Neuronal stem cell (in vitro differentiated cells): ENCODE results near the gene SPAG8.

Experiments used
- DNase-seq: peaks from one replicate; pipeline ENCODE4 v3.0.0-alpha.2; 2013; ENCODE audit warnings: low spot score
- H2AFZ ChIP-seq: one replicate; pipeline ENCODE4 v1.6.1; 2013; ENCODE audit warnings: mild to moderate bottlenecking, low read length, inconsistent platforms
- H2AK5ac ChIP-seq: 2 replicates; pipeline ENCODE4 v1.6.1; 2013; ENCODE audit warnings: low read depth, mild to moderate bottlenecking, inconsistent platforms, low read length, moderate library complexity, mixed read lengths
- H2BK120ac ChIP-seq: 2 replicates; pipeline ENCODE4 v1.6.1; 2013; ENCODE audit warnings: low read depth, mild to moderate bottlenecking, inconsistent platforms, low read length, moderate library complexity, mixed read lengths
- H2BK12ac ChIP-seq: one replicate; pipeline ENCODE4 v1.6.1; 2013; ENCODE audit warnings: low read length, inconsistent platforms
- H2BK15ac ChIP-seq: 2 replicates; pipeline ENCODE4 v1.6.1; 2013; ENCODE audit warnings: mild to moderate bottlenecking, low read length, inconsistent platforms, mixed read lengths
- H2BK5ac ChIP-seq: one replicate; pipeline ENCODE4 v1.6.1; 2013; ENCODE audit warnings: inconsistent platforms, mild to moderate bottlenecking, low read length, moderate library complexity
- H3K14ac ChIP-seq: one replicate; pipeline ENCODE4 v1.6.1; 2013; ENCODE audit warnings: low read length, inconsistent platforms
- H3K18ac ChIP-seq: 2 replicates; pipeline ENCODE4 v1.6.1; 2013; ENCODE audit warnings: low read length, inconsistent platforms
- H3K23ac ChIP-seq: 2 replicates; pipeline ENCODE4 v1.6.1; 2013; ENCODE audit warnings: low read depth, mild to moderate bottlenecking, mixed read lengths, low read length, inconsistent platforms; ENCODE audit not compliant: poor library complexity
- H3K27ac ChIP-seq: replicated peaks from 3 replicates; pipeline ENCODE4 v1.5.1; 2013; ENCODE audit warnings: low read length, inconsistent platforms
- H3K27me3 ChIP-seq, 3 experiments: 2 replicates each; pipeline ENCODE4 v1.6.1; 2013; ENCODE audit warnings: low read length in 3 of 3, mild to moderate bottlenecking in 2 of 3, inconsistent platforms in 1 of 3, low read depth in 1 of 3, mixed read lengths in 1 of 3, moderate library complexity in 1 of 3; ENCODE audit not compliant: control insufficient read depth in 3 of 3, insufficient read depth in 3 of 3
- H3K36me3 ChIP-seq, 2 donors: replicated peaks in 1 of 2; 2 replicates each; pipeline ENCODE4 v1.6.1; 2013; ENCODE audit warnings: low read length in 2 of 2; ENCODE audit not compliant: control insufficient read depth in 2 of 2, insufficient read depth in 2 of 2
- H3K4ac ChIP-seq: 2 replicates; pipeline ENCODE4 v1.6.1; 2013; ENCODE audit warnings: inconsistent platforms, mild to moderate bottlenecking, low read length, moderate library complexity
- H3K4me1 ChIP-seq, 2 donors: 1 replicate in 1 of 2; 2 replicates in 1 of 2; pipeline ENCODE4 v1.6.1; 2013; ENCODE audit warnings: low read length in 2 of 2, low read depth in 1 of 2; ENCODE audit not compliant: control insufficient read depth in 2 of 2, insufficient read depth in 1 of 2
- H3K4me2 ChIP-seq: one replicate; pipeline ENCODE4 v1.6.1; 2013; ENCODE audit warnings: mild to moderate bottlenecking, low read length, inconsistent platforms; ENCODE audit not compliant: insufficient read depth, poor library complexity, severe bottlenecking
- H3K4me3 ChIP-seq, 2 donors: 2 replicates each; pipeline ENCODE4 v1.5.1; 2013; ENCODE audit warnings: low read length in 2 of 2, mild to moderate bottlenecking in 2 of 2, inconsistent platforms in 1 of 2, moderate library complexity in 1 of 2
- H3K79me1 ChIP-seq: one replicate; pipeline ENCODE4 v1.6.1; 2013; ENCODE audit warnings: low read depth, mild to moderate bottlenecking, inconsistent platforms, low read length, moderate library complexity
- H3K9ac ChIP-seq: one replicate; pipeline ENCODE4 v1.6.1; 2013; ENCODE audit warnings: mild to moderate bottlenecking, low read depth, low read length, inconsistent platforms; ENCODE audit not compliant: poor library complexity
- H3K9me3 ChIP-seq, 2 donors: replicated peaks in 1 of 2; 2 replicates each; pipeline versions ENCODE3 to v1.6.1; 2013; ENCODE audit warnings: low read length in 2 of 2, mild to moderate bottlenecking in 2 of 2, inconsistent platforms in 1 of 2, low read depth in 1 of 2, mixed read lengths in 1 of 2, moderate library complexity in 1 of 2; ENCODE audit not compliant: control insufficient read depth in 2 of 2, insufficient read depth in 1 of 2
- H4K8ac ChIP-seq: one replicate; pipeline ENCODE4 v1.6.1; 2013; ENCODE audit warnings: low read depth, mild to moderate bottlenecking, inconsistent platforms, low read length, moderate library complexity
- H4K91ac ChIP-seq: one replicate; pipeline ENCODE4 v1.6.1; 2013; ENCODE audit warnings: low read length, low read depth, mild to moderate bottlenecking, inconsistent platforms; ENCODE audit not compliant: poor library complexity
- WGBS, 2 donors: extraction: QIAGEN DNeasy Blood & Tissue Kit; methylation state at CpG; one replicate each; pipeline ENCODE4 v1.1.7; 2013; ENCODE audit warnings: missing lambda C conversion rate in 2 of 2, mixed read lengths in 1 of 2; ENCODE audit not compliant: insufficient read length in 2 of 2, insufficient replicate concordance in 1 of 2; ENCODE audit errors: extremely low coverage in 2 of 2; 5-methylcytosine and 5-hydroxymethylcytosine counted together

SPAG8 gene

DNA sequence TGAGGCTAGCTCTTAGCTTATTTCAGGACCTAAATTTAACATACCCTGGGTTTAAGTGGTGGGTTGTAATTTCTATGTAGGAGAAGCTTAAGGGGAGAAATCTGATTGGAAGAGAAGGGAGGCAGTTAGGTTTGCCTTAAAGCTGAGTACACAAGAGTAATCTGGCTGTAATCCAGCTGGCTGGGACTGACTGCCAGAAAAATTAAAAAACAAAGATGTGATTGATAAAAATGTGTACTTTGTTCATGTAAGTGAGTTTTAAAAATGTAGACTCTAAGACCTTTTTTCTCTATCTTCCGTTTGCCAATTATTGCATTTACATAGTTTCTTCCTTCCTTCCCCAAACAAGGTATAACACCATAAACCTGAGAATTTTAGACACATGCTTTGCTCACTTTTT lies 40.5 kb downstream of the SPAG8 start:
- no peak overlapping the region for H2AFZ ChIP-seq
- no peak overlapping the region for H3K4ac ChIP-seq
- H2BK120ac ChIP-seq, result no peak overlapping the region
- H4K8ac ChIP-seq, result no peak overlapping the region
- H3K4me3 ChIP-seq, result no peak overlapping the region
- peaks cover 3% of the 10 kb centered on the region for H3K79me1 ChIP-seq
- no peak overlapping the region for H2AK5ac ChIP-seq
- no peaks in the 10 kb centered on the region for H3K9me3 ChIP-seq
- H2BK12ac ChIP-seq, result no peak overlapping the region
- H2BK15ac ChIP-seq, result no peak overlapping the region
- peaks cover 0 to 8% (median 0%) of the 10 kb centered on the region in 3 experiments for H3K27me3 ChIP-seq
- DNase-seq, result no peak
- no peak overlapping the region for H3K23ac ChIP-seq
- H3K27ac ChIP-seq, result no peak overlapping the region
- no peak overlapping the region for H4K91ac ChIP-seq
- no peak overlapping the region for H3K9ac ChIP-seq
- no peak overlapping the region for H3K18ac ChIP-seq
- WGBS, 2 donors, result no CpG with 5 or more reads among the region's 1 CpG
- H2BK5ac ChIP-seq, result no peak overlapping the region
- peaks cover 10 to 15% of the 10 kb centered on the region in 2 donors for H3K4me1 ChIP-seq
- no peak overlapping the region for H3K4me2 ChIP-seq
- H3K14ac ChIP-seq, result no peak overlapping the region
- peaks cover 0 to 2% of the 10 kb centered on the region in 2 donors for H3K36me3 ChIP-seq

DNA sequence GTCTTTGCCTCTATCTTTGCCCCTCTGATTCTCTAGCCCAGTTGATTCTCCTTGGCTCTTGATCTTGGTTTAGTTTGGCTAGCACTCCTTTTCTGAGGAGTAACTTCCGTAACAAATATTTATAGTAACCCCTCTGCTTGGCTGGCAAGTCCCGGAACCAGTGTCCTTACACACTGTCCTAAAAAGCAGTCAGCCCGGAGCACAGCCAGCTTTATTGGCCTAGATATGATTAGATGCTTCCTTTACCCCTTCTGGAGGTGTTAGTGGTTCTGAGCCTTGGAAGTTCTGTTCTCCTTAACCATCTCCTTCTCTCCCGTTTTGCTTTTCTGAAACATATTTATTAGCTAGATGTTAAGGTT lies 41.0 kb downstream of the SPAG8 start:
- DNase-seq, result no peak
- Histone ChIP-seq H2BK120ac (no peak overlapping the region), H3K9ac (no peak overlapping the region), H3K36me3 (peaks cover 0 to 2% of the 10 kb centered on the region in 2 donors), H3K27me3 (peaks cover 0 to 8% (median 0%) of the 10 kb centered on the region in 3 experiments), H2BK5ac (no peak overlapping the region), H4K91ac (no peak overlapping the region), H3K18ac (no peak overlapping the region), H3K79me1 (peaks cover 3% of the 10 kb centered on the region), H2AK5ac (no peak overlapping the region), H2AFZ (no peak overlapping the region), H3K4me3 (no peak overlapping the region), H2BK12ac (no peak overlapping the region), H3K23ac (no peak overlapping the region), H3K14ac (no peak overlapping the region), H4K8ac (no peak overlapping the region), H2BK15ac (no peak overlapping the region), H3K27ac (no peak overlapping the region), H3K9me3 (no peaks in the 10 kb centered on the region), H3K4me1 (peaks cover 8 to 13% of the 10 kb centered on the region in 2 donors), H3K4me2 (no peak overlapping the region), H3K4ac (no peak overlapping the region)
- no CpG with 5 or more reads among the region's 4 CpGs for WGBS, 2 donors

DNA sequence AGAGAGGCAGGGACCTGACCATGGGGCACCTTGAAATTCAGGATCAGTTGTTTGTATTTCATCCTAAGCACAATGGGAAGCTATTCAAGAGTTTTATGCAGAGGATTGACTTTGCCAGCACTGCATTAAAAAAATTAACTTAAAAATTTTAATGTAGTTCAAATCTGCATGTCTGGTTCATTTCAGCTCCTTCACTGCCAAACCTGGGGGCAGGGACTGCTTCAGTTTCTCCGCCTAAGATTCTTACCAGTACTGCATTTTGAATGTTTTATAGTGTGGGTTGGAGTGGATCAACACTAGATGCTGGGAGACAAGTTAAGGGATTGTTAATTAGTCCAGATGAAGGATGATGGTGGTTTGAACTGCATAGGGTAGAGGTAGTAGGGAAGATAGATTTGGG lies 42.3 kb downstream of the SPAG8 start:
- no peak overlapping the region for H2BK12ac ChIP-seq
- no peaks in the 10 kb centered on the region for H3K9me3 ChIP-seq
- no peak overlapping the region for H4K8ac ChIP-seq
- no peak overlapping the region for H3K9ac ChIP-seq
- H3K4ac ChIP-seq, result no peak overlapping the region
- H2AK5ac ChIP-seq, result no peak overlapping the region
- no peak overlapping the region for H3K4me2 ChIP-seq
- H3K36me3 ChIP-seq, result peaks cover 0 to 2% of the 10 kb centered on the region in 2 donors
- WGBS, 2 donors, result no CpG with 5 or more reads among the region's 1 CpG
- no peak overlapping the region for H3K4me3 ChIP-seq
- no peak overlapping the region for H3K18ac ChIP-seq
- no peak overlapping the region for H4K91ac ChIP-seq
- no peak overlapping the region for H2BK15ac ChIP-seq
- no peak overlapping the region for H2BK5ac ChIP-seq
- no peak overlapping the region for H3K23ac ChIP-seq
- DNase-seq, result no peak
- H3K79me1 ChIP-seq, result peaks cover 3% of the 10 kb centered on the region
- H2BK120ac ChIP-seq, result no peak overlapping the region
- H3K27ac ChIP-seq, result no peak overlapping the region
- H3K27me3 ChIP-seq, result peaks cover 0 to 8% (median 0%) of the 10 kb centered on the region in 3 experiments
- no peak overlapping the region for H2AFZ ChIP-seq
- H3K14ac ChIP-seq, result no peak overlapping the region
- no peaks in the 10 kb centered on the region for H3K4me1 ChIP-seq

GRCh38 chr9:35767458-35767857 lies 44.6 kb downstream of the SPAG8 start:
- DNase-seq, result no peak
- H3K27me3 ChIP-seq, result peaks cover 0 to 8% (median 0%) of the 10 kb centered on the region in 3 experiments
- H3K36me3 ChIP-seq, result peaks cover 0 to 2% of the 10 kb centered on the region in 2 donors
- H3K9me3 ChIP-seq, result no peaks in the 10 kb centered on the region
- no peak overlapping the region for H2AFZ ChIP-seq
- WGBS, 2 donors, result no CpG with 5 or more reads among the region's 1 CpG
- H3K23ac ChIP-seq, result no peak overlapping the region
- no peak overlapping the region for H3K9ac ChIP-seq
- no peak overlapping the region for H3K27ac ChIP-seq
- H3K14ac ChIP-seq, result no peak overlapping the region
- no peak overlapping the region for H3K4me2 ChIP-seq
- H3K4me1 ChIP-seq, result no peaks in the 10 kb centered on the region
- no peak overlapping the region for H4K8ac ChIP-seq
- H2BK12ac ChIP-seq, result no peak overlapping the region
- no peak overlapping the region for H2BK5ac ChIP-seq
- peaks cover 3% of the 10 kb centered on the region for H3K79me1 ChIP-seq
- no peak overlapping the region for H2BK15ac ChIP-seq
- H3K4ac ChIP-seq, result no peak overlapping the region
- no peak overlapping the region for H4K91ac ChIP-seq
- H3K18ac ChIP-seq, result no peak overlapping the region
- H2AK5ac ChIP-seq, result no peak overlapping the region
- H3K4me3 ChIP-seq, result no peak overlapping the region
- H2BK120ac ChIP-seq, result no peak overlapping the region
